ENCODE results near the gene ADGRD1.

Gene ADGRD1

GRCh38 chr12:131091976-131092691, 138.4 kb downstream of the ADGRD1 start:
- no peak for DNase-seq (ENCODE audit: low read depth)

GRCh38 chr12:131092901-131093603, 139.3 kb downstream of the ADGRD1 start:
- no peak for DNase-seq (ENCODE audit: low read depth)

- DNase-seq (ENCODE audit: low read depth) = no peak
Measured at GRCh38 chr12:131093604-131093955, 139.9 kb downstream of the ADGRD1 start.

GRCh38 chr12:131093971-131094830, 140.5 kb downstream of the ADGRD1 start:
- DNase-seq (ENCODE audit: low read depth) = no peak

GRCh38 chr12:131094831-131095805, 141.4 kb downstream of the ADGRD1 start:
- no peak for DNase-seq (ENCODE audit: low read depth)

GRCh38 chr12:131095826-131096680, 142.3 kb downstream of the ADGRD1 start:
- no peak for DNase-seq (ENCODE audit: low read depth)

GRCh38 chr12:131096681-131097181, 143.0 kb downstream of the ADGRD1 start:
- DNase-seq (ENCODE audit: low read depth) = no peak

GRCh38 chr12:131097202-131098177, 143.8 kb downstream of the ADGRD1 start:
- no peak for DNase-seq (ENCODE audit: low read depth)

- DNase-seq (ENCODE audit: low read depth) = no peak
Measured at GRCh38 chr12:131098178-131098981, 144.7 kb downstream of the ADGRD1 start.

- DNase-seq (ENCODE audit: low read depth) = no peak
Measured at GRCh38 chr12:131100031-131100674, 146.4 kb downstream of the ADGRD1 start.

GRCh38 chr12:131101006-131101405, 147.3 kb downstream of the ADGRD1 start:
- no peak for DNase-seq (ENCODE audit: low read depth)

- DNase-seq (ENCODE audit: low read depth) = no peak
Measured at GRCh38 chr12:131101703-131102492, 148.2 kb downstream of the ADGRD1 start.

GRCh38 chr12:131102493-131102931, 148.8 kb downstream of the ADGRD1 start:
- no peak for DNase-seq (ENCODE audit: low read depth)

GRCh38 chr12:131102991-131103668, 149.4 kb downstream of the ADGRD1 start:
- no peak for DNase-seq (ENCODE audit: low read depth)

GRCh38 chr12:131103669-131104462, 150.2 kb downstream of the ADGRD1 start:
- no peak for DNase-seq (ENCODE audit: low read depth)
